Prostate gland (tissue), 2 donors: ENCODE data around the gene IDUA. TPM values are rescaled to one million over a fixed set of nuclear protein-coding genes. Genes with fewer than 3 reads are reported as not detected.

Experiments used
- DNase-seq: peaks from one replicate; pipeline ENCODE4 v3.0.0-alpha.2; 2019; ENCODE audit warnings: low spot score
- H3K27ac ChIP-seq, 2 donors: fragments of 200-600 bp; sonication (generic); 2 replicates each; pipeline ENCODE4 v1.5.1; 2017 to 2019
- H3K27me3 ChIP-seq: fragments of 200-600 bp; sonication (generic); replicated peaks from 2 replicates; pipeline ENCODE4 v1.5.1; 2019; ENCODE audit not compliant: insufficient read depth
- H3K36me3 ChIP-seq, 2 donors: fragments of 200-600 bp; sonication (generic); 1 replicate in 1 of 2; 2 replicates in 1 of 2; pipeline versions ENCODE4 v1.5.1 to v1.8.1; 2017 to 2019
- H3K4me1 ChIP-seq: fragments of 200-600 bp; sonication (generic); replicated peaks from 2 replicates; pipeline ENCODE4 v1.5.1; 2019
- H3K4me3 ChIP-seq, 2 donors: fragments of 200-600 bp; sonication (generic); 2 replicates each; pipeline ENCODE4 v1.5.1; 2017 to 2019
- H3K9me3 ChIP-seq: fragments of 200-600 bp; sonication (generic); 2 replicates; pipeline ENCODE4 v1.5.1; 2017
- CTCF ChIP-seq, 4 experiments: fragments of 200-600 bp in 2 of 4; fragments of 450-650 bp in 2 of 4; sonication (generic) in 2 of 4; IDR thresholded peaks; 1 replicate in 3 of 4; 2 replicates in 1 of 4; pipeline ENCODE4 v1.5.1; 2016 to 2019; ENCODE audit warnings: antibody characterized with exemption in 4 of 4, mild to moderate bottlenecking in 2 of 4, moderate library complexity in 2 of 4
- POLR2A ChIP-seq: fragments of 450-650 bp; IDR thresholded peaks from one replicate; pipeline ENCODE4 v1.6.1; 2016; ENCODE audit warnings: antibody characterized with exemption, mild to moderate bottlenecking
- POLR2AphosphoS5 ChIP-seq: sonication (generic); formaldehyde crosslinking; IDR thresholded peaks from one replicate; pipeline ENCODE4 v1.6.1; 2017; ENCODE audit warnings: antibody characterized with exemption
- WGBS: methylation state at CpG from one replicate; pipeline ENCODE4 v1.1.5; 2018; 5-methylcytosine and 5-hydroxymethylcytosine counted together
- intact Hi-C: fragments of 100-400 bp; cut with DNase I; formaldehyde crosslinking; loops from one replicate; pipeline ENCODE4 v1.14.2; 2022
- total RNA-seq, 2 donors: library from RNA; depleted of rRNA; stranded (reverse); fragments of >200 nt; gene quantifications; one replicate each; pipeline ENCODE4 v1.1.0, GENCODE V29; 2016

Gene IDUA
- total RNA-seq, 2 donors from 2014 or later: 53.6 to 56.8 TPM

DNA sequence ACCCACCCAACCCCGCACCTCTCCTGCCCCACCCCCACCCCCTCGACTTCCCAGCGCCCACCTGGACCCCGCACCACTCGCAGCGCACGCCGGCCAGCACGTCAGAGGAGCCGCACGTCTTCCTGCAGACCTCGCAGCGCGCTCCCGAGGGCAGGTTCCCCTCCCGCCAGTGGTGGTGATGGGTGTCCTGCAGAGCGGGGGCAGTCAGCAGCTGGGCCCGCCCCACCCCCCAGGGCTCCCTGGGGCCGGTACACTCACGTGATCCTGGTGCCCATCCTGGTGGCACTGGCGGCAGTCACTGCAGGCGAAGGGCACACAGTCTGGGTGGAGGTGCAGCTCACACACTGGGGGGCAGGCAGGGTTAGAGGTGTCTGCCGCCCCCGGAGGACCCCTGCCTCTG is 18.6 kb upstream of the IDUA start:
- no peak overlapping the region for H3K27ac ChIP-seq
- H3K36me3 ChIP-seq: peaks cover 0 to 4% of the 10 kb centered on the region in 2 donors
- no peaks in the 10 kb centered on the region for H3K27me3 ChIP-seq
- 34% methylated on average over 9 of the region's 24 CpGs for WGBS
- TF ChIP-seq CTCF (IDR thresholded peaks at IDR 0.05) (no peak), POLR2A (no peak), POLR2AphosphoS5 (no peak)
- intact Hi-C loops: no loop called here
- no peak for DNase-seq
- H3K4me3 ChIP-seq: peak overlapping the region in 1 of 2 donors; percentile 8
- no peaks in the 10 kb centered on the region for H3K9me3 ChIP-seq
- peaks cover 11% of the 10 kb centered on the region for H3K4me1 ChIP-seq

DNA sequence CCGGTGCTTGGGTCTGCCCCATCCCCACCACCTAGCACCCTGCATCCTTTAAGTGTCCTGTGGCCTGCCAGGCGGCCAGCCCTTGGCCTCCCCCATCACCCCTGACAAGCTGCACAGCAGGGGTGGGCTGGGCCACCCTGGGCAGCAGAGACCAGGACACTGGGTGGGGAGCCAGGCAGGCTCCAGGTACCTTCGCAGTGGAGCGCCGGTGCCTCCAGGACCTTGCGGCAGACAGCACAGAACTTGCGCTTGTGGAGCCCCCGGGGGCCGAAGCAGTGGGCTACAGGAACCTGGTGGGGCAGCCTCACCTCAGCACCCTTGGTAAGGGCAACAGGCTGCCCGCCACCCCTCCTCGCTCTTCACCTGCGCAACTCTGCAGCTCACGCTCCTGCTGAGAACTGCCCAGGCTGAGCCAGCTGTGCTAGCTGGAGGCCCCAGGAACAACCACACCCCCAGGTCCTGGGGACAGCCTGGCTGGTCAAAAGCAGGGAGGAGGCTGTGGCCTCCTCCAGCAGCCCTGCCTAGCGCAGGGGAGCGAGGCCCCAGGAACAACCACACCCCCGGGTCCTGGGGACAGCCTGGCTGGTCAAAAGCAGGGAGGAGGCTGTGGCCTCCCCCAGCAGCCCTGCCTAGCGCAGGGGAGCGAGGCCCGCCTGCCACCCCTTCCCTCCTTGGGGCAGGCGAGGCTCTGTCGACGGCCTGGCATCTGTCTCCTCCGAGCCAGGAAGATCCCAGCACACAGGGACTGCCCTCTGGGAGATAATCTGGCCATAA is 18.0 kb upstream of the IDUA start:
- intact Hi-C loops: no loop called here
- DNase-seq: no peak
- peaks cover 11% of the 10 kb centered on the region for H3K4me1 ChIP-seq
- 88% methylated on average over 23 of the region's 23 CpGs for WGBS
- no peak overlapping the region for H3K27ac ChIP-seq
- H3K27me3 ChIP-seq: no peaks in the 10 kb centered on the region
- H3K9me3 ChIP-seq: no peaks in the 10 kb centered on the region
- TF ChIP-seq POLR2AphosphoS5 (no peak), POLR2A (no peak), CTCF (IDR thresholded peaks at IDR 0.05) (no peak)
- no peak overlapping the region for H3K4me3 ChIP-seq
- peaks cover 0 to 4% of the 10 kb centered on the region in 2 donors for H3K36me3 ChIP-seq

DNA sequence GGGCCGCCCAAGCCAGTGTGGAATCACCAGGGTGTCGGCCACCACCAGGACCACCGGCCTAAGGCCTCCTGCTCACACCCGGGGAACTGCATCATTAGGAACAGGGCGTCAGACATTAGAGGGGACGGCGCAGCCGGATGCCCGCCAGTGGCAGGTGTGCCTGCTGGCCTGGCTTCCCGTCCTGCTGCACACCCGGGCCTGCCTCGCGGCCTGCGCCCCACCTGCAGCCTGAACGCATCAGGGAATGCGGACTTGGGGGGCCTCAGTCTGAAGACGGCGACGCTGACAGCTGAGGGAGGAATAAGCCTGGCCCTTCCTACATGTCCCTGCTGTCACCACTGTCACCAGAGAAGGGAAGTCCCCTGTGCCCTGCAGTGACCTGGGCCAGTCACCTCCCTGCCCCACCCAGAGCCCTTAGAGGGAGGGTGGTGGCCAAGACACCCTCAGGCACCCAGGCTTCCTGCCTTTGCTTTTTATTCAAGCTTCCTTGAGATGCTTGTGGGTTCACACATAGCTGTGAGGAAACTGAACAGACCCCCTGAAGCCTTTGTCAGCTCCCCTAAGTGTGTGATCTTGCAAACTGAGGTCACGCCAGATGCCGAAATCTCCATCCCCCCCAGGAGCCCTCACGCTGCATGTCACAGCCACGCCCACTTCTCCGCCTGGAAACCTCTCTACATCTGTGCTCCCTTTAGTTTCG is 16.6 kb upstream of the IDUA start:
- Histone ChIP-seq H3K4me1 (peaks cover 11% of the 10 kb centered on the region), H3K9me3 (no peaks in the 10 kb centered on the region), H3K4me3 (no peak overlapping the region), H3K27ac (no peak overlapping the region), H3K27me3 (no peaks in the 10 kb centered on the region), H3K36me3 (peaks cover 0 to 4% of the 10 kb centered on the region in 2 donors)
- TF ChIP-seq POLR2A: no peak
- intact Hi-C loops: loop anchor here (5.0 kb wide), 1 partner anchor 38 kb away; the partner anchor contains the start of genes GAK and TMEM175
- WGBS: 91% methylated on average over 25 of the region's 25 CpGs
- no peak for DNase-seq

DNA sequence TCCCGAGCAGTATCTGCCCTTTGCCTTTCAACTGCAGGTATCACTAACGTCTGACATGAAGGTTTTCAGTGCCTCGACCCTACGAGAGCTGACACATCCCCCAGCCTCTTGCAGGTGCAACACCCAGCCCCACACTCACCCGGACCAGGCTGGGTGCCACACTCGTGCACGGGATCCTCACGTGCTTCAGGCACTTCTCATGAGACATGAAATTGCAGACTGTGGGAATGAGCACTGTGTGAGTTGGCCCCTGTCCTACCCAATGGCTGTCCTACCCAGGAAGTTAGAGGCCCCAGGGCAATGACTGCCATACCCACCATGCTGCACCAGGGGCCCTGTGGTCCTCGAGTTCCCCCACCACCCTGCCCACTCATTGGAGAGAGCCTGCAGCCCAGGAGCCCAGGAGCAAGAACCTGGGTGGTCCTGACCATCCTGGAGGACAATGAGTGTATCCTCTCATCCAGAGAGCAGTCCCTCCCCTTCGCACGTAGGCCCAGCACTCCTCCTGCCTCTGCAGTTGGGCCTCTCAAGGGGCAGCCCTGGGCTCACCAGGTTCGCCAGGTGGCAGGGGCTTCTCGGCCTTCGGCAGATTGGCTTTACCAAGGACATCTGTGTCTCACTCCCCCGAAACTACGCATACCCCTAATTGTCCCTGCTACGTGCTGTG is 15.9 kb upstream of the IDUA start:
- WGBS: 79% methylated on average over 17 of the region's 17 CpGs
- Histone ChIP-seq H3K36me3 (peaks cover 0 to 4% of the 10 kb centered on the region in 2 donors), H3K27me3 (no peaks in the 10 kb centered on the region), H3K9me3 (no peaks in the 10 kb centered on the region), H3K27ac (no peak overlapping the region), H3K4me3 (no peak overlapping the region), H3K4me1 (peaks cover 11% of the 10 kb centered on the region)
- DNase-seq: no peak
- no peak for TF ChIP-seq POLR2A
- TF ChIP-seq POLR2AphosphoS5: no peak
- TF ChIP-seq CTCF (IDR thresholded peaks at IDR 0.05): no peak
- intact Hi-C loops: loop anchor here (5.0 kb wide), 1 partner anchor 39 kb away; the partner anchor contains the start of genes GAK and TMEM175
